Retinal pigment epithelial cell (primary cell): ENCODE data around the gene RRBP1.

Source experiments
- DNase-seq: peaks from one replicate; pipeline ENCODE4 v3.0.0-alpha.2; 2010; ENCODE audit warnings: low read depth
- H3K4me3 ChIP-seq: 2 replicates; pipeline ENCODE4 v1.5.1; 2011; ENCODE audit warnings: mild to moderate bottlenecking, low read length, control low read depth, moderate library complexity
- CTCF ChIP-seq: conservative IDR thresholded peaks from 2 replicates; pipeline ENCODE4 v1.5.1; 2011; ENCODE audit warnings: low read depth, low read length, control low read depth, inconsistent platforms

The RRBP1 gene

DNA sequence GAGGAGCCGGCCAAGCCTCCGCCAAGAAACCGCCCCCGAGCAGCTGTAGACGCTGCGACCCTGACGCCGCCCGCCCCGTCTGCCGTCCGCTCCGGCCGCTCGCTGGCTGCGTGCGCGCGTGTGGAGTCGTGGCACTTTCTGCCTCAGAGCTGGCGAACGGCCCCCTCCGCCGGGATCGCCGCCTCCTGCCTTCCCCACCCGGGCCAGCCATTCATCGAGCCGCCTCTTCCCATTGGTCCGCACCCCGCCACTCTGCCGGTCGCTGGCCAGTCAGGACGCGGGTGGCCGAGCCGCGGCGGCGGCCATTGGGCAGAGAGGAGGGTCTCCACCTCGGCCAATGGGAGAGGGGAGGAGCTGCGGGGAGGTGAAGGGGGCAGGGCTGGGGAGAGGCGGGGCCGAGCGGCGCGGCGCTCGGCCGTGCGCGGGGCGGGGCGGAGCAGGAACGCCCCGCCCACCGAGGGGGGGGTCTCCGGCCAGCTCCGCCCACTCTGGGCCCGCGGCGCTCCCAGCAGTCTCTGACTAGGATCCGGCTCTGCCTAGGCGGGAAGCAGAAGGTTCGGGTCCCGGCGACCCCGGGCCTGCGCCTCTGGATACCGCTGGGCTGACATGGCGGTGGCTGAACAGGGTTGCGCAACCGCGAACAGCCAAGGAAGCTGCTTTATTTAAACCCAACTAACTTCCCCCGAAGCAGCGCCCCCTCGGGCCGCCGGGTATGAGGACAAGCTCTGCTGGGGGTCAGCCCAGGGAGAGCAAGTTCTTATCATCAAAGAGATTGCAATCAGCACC, at the start of gene RRBP1:
Gene RRBP1 (minus strand): TSS at position 140 of the 786 bp plus-strand sequence. CDS start 21,735 bp downstream, outside the sequence.
- TF ChIP-seq CTCF = peak; percentile 73
- DNase-seq = peak; percentile 88
- H3K4me3 ChIP-seq = peak within 1 kb of the TSS; percentile 70

GRCh38 chr20:17731233-17731632, 49.2 kb upstream of the RRBP1 start:
- no peak overlapping the region for H3K4me3 ChIP-seq
- no peak for DNase-seq
- TF ChIP-seq CTCF = no peak

- no peak for TF ChIP-seq CTCF
- H3K4me3 ChIP-seq = no peak overlapping the region
- DNase-seq = no peak
These were observed 48.0 kb upstream of the RRBP1 start for GRCh38 chr20:17730071-17730470.

- TF ChIP-seq CTCF = no peak
- H3K4me3 ChIP-seq = no peak overlapping the region
- no peak for DNase-seq
These were observed 46.0 kb upstream of the RRBP1 start for GRCh38 chr20:17728074-17728473.

DNA sequence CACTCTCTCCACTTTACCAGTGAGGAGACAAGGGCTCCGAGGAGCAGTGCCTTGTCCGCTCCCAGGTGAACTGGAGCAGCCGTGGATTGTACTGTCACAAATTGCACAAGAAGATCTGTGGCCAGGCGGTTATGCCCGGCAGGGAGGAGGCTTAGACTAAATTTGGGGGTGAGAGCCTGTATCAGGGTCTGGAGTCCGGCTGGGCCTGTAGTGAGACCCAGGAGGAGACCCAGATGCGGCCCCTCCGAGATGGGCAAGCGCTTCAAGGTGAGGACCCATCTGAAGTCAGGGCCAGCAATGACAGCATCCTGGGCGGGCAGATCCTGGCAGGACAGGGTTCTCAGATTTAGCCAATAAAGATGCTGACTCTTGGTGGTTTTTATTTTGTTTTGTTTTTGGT, 45.3 kb upstream of the RRBP1 start:
- no peak for TF ChIP-seq CTCF
- no peak for DNase-seq
- H3K4me3 ChIP-seq = no peak overlapping the region

- no peak for DNase-seq
- TF ChIP-seq CTCF = no peak
- no peak overlapping the region for H3K4me3 ChIP-seq
These were observed 44.9 kb upstream of the RRBP1 start for GRCh38 chr20:17726902-17727301.
